ENCODE measurements around the gene ZRANB3.
"Not testable (repeated sequence)": the region's sequence is repeated elsewhere in the genome, so short reads cannot be mapped to it uniquely, and the experiment has no call there.

ZRANB3 gene

DNA sequence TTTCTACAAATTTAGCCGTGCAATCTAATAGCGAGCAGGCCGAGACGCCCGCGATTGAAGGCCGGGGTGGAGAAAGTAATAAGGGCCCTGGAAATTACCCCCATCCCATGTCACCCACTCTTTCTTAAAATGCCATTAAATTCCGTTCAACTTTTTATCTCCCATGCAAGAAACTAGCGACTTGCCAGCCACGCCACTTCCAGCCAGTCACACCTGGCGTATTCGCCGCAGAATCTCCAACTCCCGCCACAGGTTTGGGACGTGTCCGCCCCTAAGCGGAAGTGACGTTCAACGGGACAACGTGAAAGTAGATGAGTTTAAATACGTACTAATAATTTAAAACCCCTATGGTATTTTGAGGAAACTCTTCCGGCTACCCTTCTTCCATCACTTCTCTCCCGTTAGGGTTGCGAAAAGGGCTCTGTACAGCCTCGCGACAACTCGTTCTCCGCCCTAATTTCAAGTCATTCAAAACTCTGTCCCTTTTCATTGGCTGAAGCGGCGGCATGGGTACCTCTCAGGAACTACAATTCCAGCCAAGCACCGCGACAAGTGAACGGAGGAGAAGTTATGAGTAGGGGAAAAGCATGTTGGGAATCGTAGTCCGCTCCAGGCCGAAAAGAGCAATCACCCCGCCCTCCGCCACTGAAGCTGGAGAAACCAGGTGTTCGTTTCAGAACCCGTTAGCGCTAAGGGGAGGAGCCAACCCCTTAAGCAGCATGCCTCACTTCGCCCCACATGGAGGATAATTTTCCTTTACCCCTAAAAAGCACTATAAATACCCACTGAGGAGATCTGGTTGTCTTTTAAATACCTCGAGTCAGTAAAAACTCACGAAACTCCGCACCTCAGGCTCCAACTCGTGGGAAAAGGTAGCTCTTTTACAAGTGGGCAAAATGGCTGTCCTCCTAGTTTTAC lies at the start of gene ZRANB3:
Gene ZRANB3, minus strand, starts transcription at position 906 of the 918 bp plus-strand sequence.
- no peaks in the 10 kb centered on the region for H3K36me3 Mint-ChIP-seq
- no peak within 1 kb of the TSS for H3K27ac Mint-ChIP-seq
- peaks cover 33% of the 10 kb centered on the region for H3K4me1 Mint-ChIP-seq
- no peaks in the 10 kb centered on the region for H3K9me3 Mint-ChIP-seq
- no peaks in the 10 kb centered on the region for H3K27me3 Mint-ChIP-seq
- H3K4me3 Mint-ChIP-seq = no peak within 1 kb of the TSS

DNA sequence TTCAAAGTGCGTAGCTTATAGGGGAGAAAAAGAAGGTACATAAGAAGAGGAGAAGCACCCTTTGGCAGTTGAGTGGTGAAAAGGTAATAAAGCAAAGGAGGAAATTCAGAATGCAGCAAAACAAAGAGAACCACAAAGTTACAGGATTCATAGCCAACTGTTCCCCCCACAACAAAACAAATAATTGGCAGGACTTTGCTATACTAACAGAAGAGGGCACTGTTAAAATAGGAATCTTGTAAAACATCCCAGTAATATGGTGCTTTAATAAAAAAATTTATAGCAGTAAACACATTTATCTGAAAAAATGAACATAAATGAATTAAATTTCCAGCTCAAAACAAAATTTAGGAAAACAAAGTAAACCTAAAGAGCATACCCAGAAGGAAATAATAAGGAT lies 42.6 kb upstream of the ZRANB3 start:
- H3K27ac Mint-ChIP-seq = no peak overlapping the region
- H3K36me3 Mint-ChIP-seq = peaks cover 7% of the 10 kb centered on the region
- H3K4me1 Mint-ChIP-seq = peaks cover 7% of the 10 kb centered on the region
- H3K27me3 Mint-ChIP-seq = no peaks in the 10 kb centered on the region
- no peaks in the 10 kb centered on the region for H3K9me3 Mint-ChIP-seq
- H3K4me3 Mint-ChIP-seq = no peak overlapping the region

DNA sequence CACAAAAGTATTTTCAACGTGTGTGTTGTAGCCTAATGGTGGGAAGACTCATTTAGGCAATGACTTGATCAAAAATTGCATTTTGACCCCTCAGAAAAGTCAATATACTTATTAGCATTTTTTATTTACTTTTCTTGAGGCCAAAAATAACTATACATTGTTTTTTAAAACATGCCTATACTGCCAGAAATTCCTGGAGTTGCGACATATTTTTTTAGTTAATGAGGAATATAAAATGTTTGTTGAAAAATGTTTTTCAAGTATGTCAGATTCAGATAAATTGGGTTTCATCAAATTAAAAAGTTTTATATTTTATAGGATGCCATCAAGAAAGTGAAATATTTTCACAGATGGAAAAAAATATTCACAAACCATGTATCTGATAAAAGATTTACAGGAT lies 39.9 kb upstream of the ZRANB3 start:
- Mint-ChIP-seq H3K4me3 (no peak overlapping the region), H3K36me3 (peaks cover 11% of the 10 kb centered on the region), H3K27me3 (no peaks in the 10 kb centered on the region), H3K4me1 (no peaks in the 10 kb centered on the region), H3K27ac (no peak overlapping the region), H3K9me3 (no peaks in the 10 kb centered on the region)

DNA sequence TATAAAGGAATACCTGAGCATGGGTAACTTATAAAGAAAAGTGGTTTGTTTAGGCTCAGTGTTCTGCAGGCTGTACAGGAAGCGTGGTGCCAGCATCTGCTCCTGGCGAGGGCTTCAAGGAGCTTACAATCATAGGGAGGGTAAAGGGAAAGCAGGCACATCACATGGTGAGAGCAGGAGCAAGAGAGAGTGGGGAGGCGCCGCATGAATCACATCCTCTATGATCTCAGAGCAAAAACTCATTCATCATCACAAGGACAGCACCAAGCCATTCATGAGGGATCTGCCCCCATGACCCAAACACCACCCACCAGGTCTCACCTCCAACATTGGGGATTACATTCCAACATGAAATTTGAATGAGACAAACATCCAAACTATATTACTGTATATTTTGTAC lies 32.8 kb upstream of the ZRANB3 start:
- H3K4me3 Mint-ChIP-seq = no peak overlapping the region
- no peaks in the 10 kb centered on the region for H3K9me3 Mint-ChIP-seq
- peaks cover 14% of the 10 kb centered on the region for H3K36me3 Mint-ChIP-seq
- peak overlapping the region; percentile 49 for H3K27ac Mint-ChIP-seq
- peaks cover 15% of the 10 kb centered on the region for H3K4me1 Mint-ChIP-seq
- no peaks in the 10 kb centered on the region for H3K27me3 Mint-ChIP-seq

DNA sequence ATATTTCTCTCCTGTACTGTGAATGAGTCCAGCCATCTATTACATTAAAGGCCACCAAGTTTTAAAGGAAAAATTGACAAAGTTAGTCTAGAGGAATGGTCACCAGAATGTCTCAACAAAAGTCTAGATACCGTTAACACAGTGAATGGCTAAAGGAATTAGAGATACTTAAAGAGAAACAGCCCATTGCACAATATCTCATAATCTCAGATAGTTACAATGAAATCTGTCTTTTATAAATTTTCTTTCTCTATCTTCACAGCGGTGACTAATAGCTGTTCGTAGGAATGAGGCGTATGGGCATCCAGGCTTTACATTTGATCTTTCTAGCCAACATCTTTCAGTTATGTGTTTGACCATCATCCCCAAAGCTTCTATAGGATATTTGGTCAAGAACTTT lies 30.9 kb upstream of the ZRANB3 start:
- Mint-ChIP-seq H3K4me3 (no peak overlapping the region), H3K27ac (no peak overlapping the region), H3K4me1 (peaks cover 28% of the 10 kb centered on the region), H3K9me3 (no peaks in the 10 kb centered on the region), H3K27me3 (no peaks in the 10 kb centered on the region), H3K36me3 (peaks cover 14% of the 10 kb centered on the region)

DNA sequence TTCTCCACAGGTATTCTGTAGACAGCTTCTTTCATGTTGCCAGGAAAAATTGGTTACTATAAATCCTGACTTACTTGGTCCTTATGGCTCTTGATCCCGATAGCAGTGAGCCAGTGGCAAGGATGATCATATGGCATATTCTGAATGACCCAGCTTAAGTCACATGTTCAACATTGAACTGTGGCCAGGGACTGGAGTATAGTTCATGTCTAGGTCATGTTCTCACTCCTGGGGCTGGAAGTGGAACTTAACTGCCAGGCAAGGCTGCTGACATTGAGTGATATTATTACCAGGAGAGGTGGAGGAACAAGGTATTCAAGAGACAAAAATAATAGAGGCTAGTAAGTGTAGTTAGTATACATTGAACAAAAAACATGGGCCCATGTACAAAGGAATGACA lies 26.5 kb upstream of the ZRANB3 start:
- H3K27ac Mint-ChIP-seq = no peak overlapping the region
- H3K4me1 Mint-ChIP-seq = peaks cover 46% of the 10 kb centered on the region
- no peaks in the 10 kb centered on the region for H3K27me3 Mint-ChIP-seq
- H3K4me3 Mint-ChIP-seq = no peak overlapping the region
- peaks cover 17% of the 10 kb centered on the region for H3K36me3 Mint-ChIP-seq
- H3K9me3 Mint-ChIP-seq = no peaks in the 10 kb centered on the region

DNA sequence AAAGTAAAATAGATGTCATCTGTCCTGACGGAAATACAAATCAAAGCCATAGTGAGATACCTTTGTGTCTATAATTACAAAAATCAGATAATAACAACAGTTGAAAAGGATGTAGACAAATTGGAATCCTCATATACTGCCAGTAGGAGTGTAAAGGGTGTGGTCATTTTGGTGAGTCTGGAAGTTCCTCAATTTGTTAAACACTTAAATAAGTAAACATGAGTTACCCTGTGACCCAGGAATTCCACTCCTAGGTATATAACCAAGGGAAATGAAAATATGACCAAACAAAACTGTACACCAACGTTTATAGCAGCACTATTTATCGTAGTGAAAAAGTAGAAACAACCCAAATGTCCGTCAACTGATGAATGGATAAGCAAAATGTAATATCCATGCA lies 24.3 kb upstream of the ZRANB3 start:
- Mint-ChIP-seq H3K4me1 (peaks cover 50% of the 10 kb centered on the region), H3K27me3 (no peaks in the 10 kb centered on the region), H3K9me3 (no peaks in the 10 kb centered on the region), H3K27ac (no peak overlapping the region), H3K4me3 (no peak overlapping the region), H3K36me3 (peaks cover 15% of the 10 kb centered on the region)

DNA sequence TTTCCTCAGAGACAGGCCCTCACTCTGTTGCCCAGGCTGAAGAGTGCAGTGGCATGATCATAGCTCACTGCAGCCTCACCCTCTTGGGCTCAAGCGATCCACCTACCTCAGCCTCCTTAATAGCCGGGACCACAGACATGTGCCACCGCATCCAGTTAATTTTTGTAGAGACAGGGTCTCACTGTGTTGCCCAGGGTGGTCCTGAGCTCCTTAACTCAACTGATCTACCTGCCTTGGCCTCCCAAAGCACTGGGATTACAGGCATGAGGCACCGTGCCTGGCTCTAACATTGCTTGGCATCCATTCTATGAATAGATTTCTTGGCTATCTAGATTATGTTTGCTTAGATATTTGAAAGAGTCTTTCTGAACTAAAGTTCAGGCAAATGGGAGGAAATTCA lies 21.9 kb upstream of the ZRANB3 start:
- Mint-ChIP-seq H3K27me3 (no peaks in the 10 kb centered on the region), H3K4me1 (peaks cover 52% of the 10 kb centered on the region), H3K4me3 (no peak overlapping the region), H3K9me3 (no peaks in the 10 kb centered on the region), H3K27ac (no peak overlapping the region), H3K36me3 (peaks cover 19% of the 10 kb centered on the region)

DNA sequence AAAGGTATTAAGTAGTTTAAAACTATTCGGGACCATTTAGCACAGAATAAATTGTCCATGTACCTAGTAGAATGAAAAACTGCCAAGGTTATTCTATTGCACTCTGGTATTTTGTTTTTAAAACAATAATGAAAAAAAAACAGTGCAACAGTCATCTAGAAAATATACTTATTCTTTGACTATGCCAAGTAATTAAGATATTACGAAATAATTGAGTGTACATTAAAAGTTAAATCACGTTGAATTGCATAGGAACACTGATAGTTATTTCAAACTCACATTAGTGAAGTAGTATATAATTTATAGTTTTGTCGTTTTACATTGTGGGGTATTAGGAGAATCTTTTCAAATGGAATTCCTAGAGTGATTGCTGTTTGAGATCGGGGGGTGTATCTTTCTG lies 20.3 kb upstream of the ZRANB3 start:
- H3K4me3 Mint-ChIP-seq = no peak overlapping the region
- H3K27ac Mint-ChIP-seq = no peak overlapping the region
- peaks cover 15% of the 10 kb centered on the region for H3K36me3 Mint-ChIP-seq
- H3K27me3 Mint-ChIP-seq = no peaks in the 10 kb centered on the region
- peaks cover 44% of the 10 kb centered on the region for H3K4me1 Mint-ChIP-seq
- H3K9me3 Mint-ChIP-seq = no peaks in the 10 kb centered on the region

DNA sequence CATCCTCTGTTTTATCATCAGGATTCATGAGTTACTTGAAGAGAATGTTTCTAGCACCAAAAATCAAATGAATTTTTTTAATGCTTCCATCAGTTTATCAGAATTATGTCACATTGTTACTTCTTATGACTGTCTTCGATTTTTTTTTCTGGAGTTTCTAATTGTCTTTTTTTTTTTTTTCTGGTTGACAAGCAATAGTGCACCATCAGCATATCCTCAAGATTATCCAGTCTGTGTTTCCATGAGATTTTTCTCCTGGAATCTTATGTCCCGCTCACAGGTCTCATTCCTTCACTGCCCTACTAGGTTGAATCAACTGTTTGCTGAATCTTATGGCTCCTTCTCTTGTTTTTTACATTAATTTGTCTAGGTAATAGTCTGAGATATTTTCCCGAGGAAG lies 16.3 kb upstream of the ZRANB3 start:
- H3K27me3 Mint-ChIP-seq = no peaks in the 10 kb centered on the region
- no peak overlapping the region for H3K27ac Mint-ChIP-seq
- no peaks in the 10 kb centered on the region for H3K9me3 Mint-ChIP-seq
- H3K4me3 Mint-ChIP-seq = no peak overlapping the region
- H3K4me1 Mint-ChIP-seq = peaks cover 41% of the 10 kb centered on the region
- peaks cover 5% of the 10 kb centered on the region for H3K36me3 Mint-ChIP-seq

DNA sequence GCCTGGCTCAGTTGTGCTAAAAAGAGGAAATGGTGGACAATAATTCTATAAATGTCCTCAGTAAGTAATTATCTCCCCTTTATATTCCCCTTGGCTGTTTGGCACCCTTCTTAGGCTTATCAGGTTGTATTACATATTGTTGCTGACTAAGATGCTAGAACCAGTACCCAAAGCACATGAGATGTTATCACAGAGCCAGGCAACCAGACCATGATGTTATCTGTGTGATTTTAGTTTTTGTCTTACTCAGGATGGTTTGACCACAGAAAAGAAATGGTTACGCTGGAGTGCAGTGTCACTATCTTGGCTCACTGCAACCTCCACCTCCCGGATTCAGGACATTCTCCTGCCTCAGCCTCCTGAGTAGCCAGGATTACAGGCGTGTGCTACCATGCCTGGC lies 15.4 kb upstream of the ZRANB3 start:
- H3K36me3 Mint-ChIP-seq = peaks cover 5% of the 10 kb centered on the region
- H3K27ac Mint-ChIP-seq = no peak overlapping the region
- H3K4me1 Mint-ChIP-seq = peaks cover 41% of the 10 kb centered on the region
- no peaks in the 10 kb centered on the region for H3K27me3 Mint-ChIP-seq
- no peak overlapping the region for H3K4me3 Mint-ChIP-seq
- no peaks in the 10 kb centered on the region for H3K9me3 Mint-ChIP-seq

DNA sequence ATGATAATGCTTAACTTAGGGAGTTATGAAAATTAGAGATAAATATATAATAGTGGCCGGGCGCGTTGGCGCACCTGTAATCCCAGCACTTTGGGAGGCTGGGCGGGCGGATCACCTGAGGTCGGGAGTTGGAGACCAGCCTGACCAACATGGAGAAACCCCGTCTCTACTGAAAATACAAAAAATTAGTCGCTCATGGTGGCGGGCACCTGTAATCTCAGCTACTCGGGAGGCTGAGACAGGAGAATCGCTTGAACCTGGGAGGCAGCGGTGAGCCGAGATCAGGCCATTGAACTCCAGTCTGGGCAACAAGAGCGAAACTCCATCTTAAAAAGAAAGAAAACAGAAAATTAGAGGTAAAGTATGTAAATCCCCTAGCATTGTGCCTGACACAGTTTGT lies 2.5 kb upstream of the ZRANB3 start:
- H3K36me3 Mint-ChIP-seq, H3K27ac Mint-ChIP-seq, H3K4me3 Mint-ChIP-seq, H3K27me3 Mint-ChIP-seq, H3K9me3 Mint-ChIP-seq: not testable (repeated sequence)
- H3K4me1 Mint-ChIP-seq = peaks cover 36% of the 10 kb centered on the region

DNA sequence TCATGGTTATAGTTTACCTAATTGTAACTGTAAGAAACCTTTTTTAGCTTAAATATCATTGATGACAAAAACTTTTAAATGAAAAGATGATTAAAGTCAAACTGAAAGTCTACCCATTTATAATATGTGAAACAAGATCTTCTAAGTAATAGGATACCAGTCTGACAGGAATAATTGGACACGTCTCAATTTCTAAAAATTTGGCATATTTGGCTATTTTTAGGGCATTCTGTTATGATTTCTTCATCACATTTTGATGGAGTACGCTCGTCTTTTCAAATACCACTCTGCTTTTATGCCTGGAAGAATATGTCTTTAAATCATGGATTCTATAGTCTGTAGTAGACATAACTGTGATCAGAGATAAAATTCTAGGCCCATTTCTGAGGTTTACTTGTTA lies 1.6 kb upstream of the ZRANB3 start:
- H3K4me1 Mint-ChIP-seq = peaks cover 38% of the 10 kb centered on the region
- H3K27ac Mint-ChIP-seq = no peak overlapping the region
- no peaks in the 10 kb centered on the region for H3K36me3 Mint-ChIP-seq
- H3K27me3 Mint-ChIP-seq = no peaks in the 10 kb centered on the region
- H3K4me3 Mint-ChIP-seq = no peak overlapping the region
- H3K9me3 Mint-ChIP-seq = no peaks in the 10 kb centered on the region

DNA sequence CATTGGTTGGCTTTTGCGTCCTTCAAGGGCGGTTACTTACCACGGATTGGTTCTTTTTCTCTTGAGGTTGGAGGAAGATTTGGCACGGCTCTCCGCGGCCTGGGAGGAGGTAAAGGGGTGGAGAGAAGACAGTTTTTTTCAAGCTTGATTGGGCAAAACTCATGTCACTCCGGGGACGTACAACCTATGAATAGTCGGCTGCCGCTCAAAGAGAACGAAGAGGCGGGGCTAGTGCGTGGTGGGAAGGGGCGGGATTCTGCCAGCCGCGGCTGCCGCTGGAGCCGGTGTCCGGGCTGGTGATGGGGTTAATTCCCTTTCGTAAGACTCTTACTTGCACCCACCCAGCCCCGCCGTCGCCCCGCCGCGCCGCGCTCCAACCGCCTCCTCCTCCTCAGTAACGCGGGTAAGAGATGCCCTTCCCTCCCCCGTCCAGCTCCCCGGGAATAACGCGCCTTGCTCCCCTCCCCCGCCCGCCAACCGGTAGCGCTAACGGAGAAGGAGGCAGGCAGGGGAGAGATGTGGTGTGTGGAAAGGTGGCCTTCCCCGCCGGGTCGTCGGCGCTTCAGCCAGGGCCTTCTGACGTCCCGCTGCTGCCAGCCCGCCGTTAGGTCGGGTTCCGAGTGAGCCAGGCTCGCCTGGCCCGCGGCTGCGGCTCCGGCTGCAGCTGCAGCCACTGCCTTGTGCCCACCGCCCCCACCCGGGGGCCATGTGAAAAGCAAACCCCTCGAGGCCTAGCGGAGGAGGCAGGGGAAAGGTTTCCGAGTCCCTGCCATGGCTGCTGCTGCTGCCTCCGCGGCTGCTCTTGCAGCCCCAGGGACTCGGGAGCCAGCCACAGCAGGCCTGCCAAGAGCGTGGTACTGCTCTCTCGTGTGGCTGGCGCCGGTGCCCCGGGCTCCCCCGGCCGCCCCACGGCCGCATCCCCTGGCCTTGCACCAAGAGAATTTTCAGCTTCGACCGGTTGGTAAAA lies 496 bp upstream of the ZRANB3 start, which contains the start of gene R3HDM1:
Gene R3HDM1, plus strand, starts transcription at position 254 of the 967 bp plus-strand sequence. CDS start 73,362 bp downstream, outside the sequence.
- Mint-ChIP-seq H3K4me1 (peaks cover 38% of the 10 kb centered on the region), H3K9me3 (no peaks in the 10 kb centered on the region), H3K27me3 (no peaks in the 10 kb centered on the region), H3K27ac (peak within 1 kb of the TSS; percentile 55), H3K36me3 (no peaks in the 10 kb centered on the region), H3K4me3 (no peak within 1 kb of the TSS)

DNA sequence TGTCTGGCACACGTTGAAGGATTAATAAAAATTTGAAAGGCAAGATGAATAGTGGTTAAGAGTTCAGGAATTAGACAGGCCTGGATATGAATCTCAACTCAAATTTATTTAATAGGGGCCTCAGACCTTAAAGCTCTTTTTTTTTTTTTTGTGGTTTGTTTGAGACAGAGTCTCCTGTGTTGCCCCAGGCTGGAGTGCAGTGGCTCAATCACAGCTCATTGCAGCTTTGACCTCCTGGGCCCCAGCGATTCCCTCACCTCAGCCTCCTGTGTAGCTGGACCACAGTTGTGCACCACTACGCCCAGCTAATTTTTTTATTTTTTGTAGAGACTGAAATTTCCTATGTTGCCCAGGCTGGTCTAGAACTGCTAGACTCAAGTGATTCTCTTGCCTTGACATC lies 3.0 kb downstream of the ZRANB3 start:
- H3K27ac Mint-ChIP-seq = no peak overlapping the region
- H3K36me3 Mint-ChIP-seq = peaks cover 9% of the 10 kb centered on the region
- no peaks in the 10 kb centered on the region for H3K9me3 Mint-ChIP-seq
- H3K4me3 Mint-ChIP-seq = no peak overlapping the region
- H3K4me1 Mint-ChIP-seq = peaks cover 20% of the 10 kb centered on the region
- H3K27me3 Mint-ChIP-seq = no peaks in the 10 kb centered on the region

DNA sequence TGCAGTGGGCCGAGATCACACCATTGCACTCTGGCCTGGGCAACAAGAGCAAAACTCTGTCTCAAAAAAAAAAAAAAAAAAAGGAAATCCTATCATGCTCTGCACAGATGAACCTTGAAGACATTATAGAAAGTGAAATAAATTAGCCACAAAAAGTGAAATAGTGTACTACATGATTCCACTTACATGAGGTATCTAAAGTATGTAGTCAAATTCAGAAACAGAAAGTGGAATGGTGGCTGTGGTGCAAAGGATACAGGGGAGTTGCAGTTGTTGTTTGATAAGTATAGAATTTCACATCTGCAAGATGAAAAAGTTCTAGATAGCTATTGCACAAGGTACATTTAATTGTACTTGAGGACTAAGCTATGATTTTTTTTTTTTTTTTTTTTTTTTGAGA lies 5.2 kb downstream of the ZRANB3 start:
- Mint-ChIP-seq H3K9me3 (no peaks in the 10 kb centered on the region), H3K27me3 (no peaks in the 10 kb centered on the region), H3K4me1 (peaks cover 10% of the 10 kb centered on the region), H3K4me3 (no peak overlapping the region), H3K27ac (no peak overlapping the region), H3K36me3 (peaks cover 15% of the 10 kb centered on the region)
